ENCODE results near the gene ENAH. TPM values are rescaled to one million over a fixed set of nuclear protein-coding genes. Genes with fewer than 3 reads are reported as not detected.
"Not testable (repeated sequence)": the region's sequence is repeated elsewhere in the genome, so short reads cannot be mapped to it uniquely, and the experiment has no call there.

ENAH gene
- total RNA-seq, 1 experiment from 2014 or later: 103 TPM

DNA sequence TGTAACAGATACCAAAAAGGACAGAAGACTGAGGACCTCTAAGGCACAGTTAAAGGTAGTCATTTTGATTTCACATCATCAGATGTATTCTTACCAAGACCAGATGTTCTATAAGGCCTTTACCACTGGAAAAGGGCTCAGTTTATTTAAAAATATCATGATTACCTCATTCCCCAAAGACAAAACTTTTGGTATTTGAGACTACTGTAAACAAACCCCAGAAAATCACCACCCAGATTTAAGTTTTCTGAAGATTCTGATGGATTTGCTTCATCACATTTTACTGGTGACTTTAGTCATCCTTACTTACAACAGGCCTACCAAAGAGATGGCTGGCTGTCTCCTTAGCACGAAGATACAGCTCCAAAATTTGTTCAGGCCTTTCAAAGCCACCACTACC lies 8.3 kb downstream of the ENAH start:
- H3K4me3 Mint-ChIP-seq (ENCODE audit: low read depth, unreplicated experiment): no peak overlapping the region
- no peak overlapping the region for H3K27ac Mint-ChIP-seq (ENCODE audit: unreplicated experiment)
- TF ChIP-seq, protein P1, sequence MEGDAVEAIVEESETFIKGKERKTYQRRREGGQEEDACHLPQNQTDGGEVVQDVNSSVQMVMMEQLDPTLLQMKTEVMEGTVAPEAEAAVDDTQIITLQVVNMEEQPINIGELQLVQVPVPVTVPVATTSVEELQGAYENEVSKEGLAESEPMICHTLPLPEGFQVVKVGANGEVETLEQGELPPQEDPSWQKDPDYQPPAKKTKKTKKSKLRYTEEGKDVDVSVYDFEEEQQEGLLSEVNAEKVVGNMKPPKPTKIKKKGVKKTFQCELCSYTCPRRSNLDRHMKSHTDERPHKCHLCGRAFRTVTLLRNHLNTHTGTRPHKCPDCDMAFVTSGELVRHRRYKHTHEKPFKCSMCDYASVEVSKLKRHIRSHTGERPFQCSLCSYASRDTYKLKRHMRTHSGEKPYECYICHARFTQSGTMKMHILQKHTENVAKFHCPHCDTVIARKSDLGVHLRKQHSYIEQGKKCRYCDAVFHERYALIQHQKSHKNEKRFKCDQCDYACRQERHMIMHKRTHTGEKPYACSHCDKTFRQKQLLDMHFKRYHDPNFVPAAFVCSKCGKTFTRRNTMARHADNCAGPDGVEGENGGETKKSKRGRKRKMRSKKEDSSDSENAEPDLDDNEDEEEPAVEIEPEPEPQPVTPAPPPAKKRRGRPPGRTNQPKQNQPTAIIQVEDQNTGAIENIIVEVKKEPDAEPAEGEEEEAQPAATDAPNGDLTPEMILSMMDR (IDR thresholded peaks at IDR 0.05; ENCODE audit: unreplicated experiment): no peak
- H3K4me1 Mint-ChIP-seq (ENCODE audit: low read depth, unreplicated experiment): peaks cover 10% of the 10 kb centered on the region
- H3K27me3 Mint-ChIP-seq (ENCODE audit: unreplicated experiment): no peaks in the 10 kb centered on the region
- intact Hi-C loops (cut with micrococcal nuclease; ENCODE audit: unreplicated experiment): no loop called here
- no peaks in the 10 kb centered on the region for H3K9me3 Mint-ChIP-seq (ENCODE audit: low read depth, unreplicated experiment)
- CTCF ChIA-PET: no interaction called here
- no peak for DNase-seq
- no TSS peak for BruUV-seq (replicated peaks)
- H3K36me3 Mint-ChIP-seq (ENCODE audit: insufficient read depth, unreplicated experiment): no peaks in the 10 kb centered on the region

DNA sequence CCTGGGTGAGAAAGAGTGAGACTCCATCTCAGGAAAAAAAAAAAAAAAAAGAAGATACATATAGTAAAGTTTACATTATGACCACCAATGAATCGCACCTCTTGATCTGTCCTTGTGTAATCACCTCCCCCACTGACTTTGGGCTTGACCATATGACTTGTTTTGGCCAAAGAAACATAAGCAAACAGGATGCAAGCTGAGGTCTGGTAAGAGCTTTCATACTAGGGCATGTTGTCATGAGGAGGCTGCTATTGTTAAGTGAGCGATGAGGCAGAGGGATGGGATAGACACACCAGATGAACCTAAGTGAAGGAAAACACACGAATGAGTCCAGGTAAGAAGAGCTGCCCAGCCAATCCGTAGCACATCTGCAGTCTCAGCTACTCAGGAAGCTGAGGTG lies 10.7 kb downstream of the ENAH start:
- CTCF ChIA-PET: no interaction called here
- intact Hi-C loops (cut with micrococcal nuclease; ENCODE audit: unreplicated experiment): no loop called here
- Mint-ChIP-seq H3K27me3 (ENCODE audit: unreplicated experiment) (no peaks in the 10 kb centered on the region), H3K27ac (ENCODE audit: unreplicated experiment) (no peak overlapping the region), H3K36me3 (ENCODE audit: insufficient read depth, unreplicated experiment) (no peaks in the 10 kb centered on the region), H3K4me3 (ENCODE audit: low read depth, unreplicated experiment) (no peak overlapping the region), H3K9me3 (ENCODE audit: low read depth, unreplicated experiment) (no peaks in the 10 kb centered on the region), H3K4me1 (ENCODE audit: low read depth, unreplicated experiment) (no peaks in the 10 kb centered on the region)
- TF ChIP-seq, protein P1 (IDR thresholded peaks at IDR 0.05; ENCODE audit: unreplicated experiment): no peak
- DNase-seq: no peak
- BruUV-seq (replicated peaks): no TSS peak

DNA sequence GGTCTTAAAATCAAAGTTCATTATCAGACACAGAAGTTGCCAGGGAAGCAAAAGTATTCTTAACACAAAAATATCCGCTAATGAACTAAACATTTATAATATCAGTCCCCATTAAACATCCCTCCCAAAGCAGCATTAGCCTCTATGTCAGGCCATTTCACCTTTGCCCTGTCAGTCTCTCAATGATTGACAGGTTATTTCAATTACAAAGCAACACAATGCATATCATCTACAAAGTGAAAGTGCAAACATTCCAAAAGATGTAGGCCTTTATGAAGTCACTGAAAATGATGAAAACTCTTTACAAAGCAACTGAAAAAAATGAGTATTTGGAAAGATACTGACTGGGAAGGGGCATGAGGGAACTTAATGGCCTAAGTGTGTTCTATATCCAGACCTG lies 14.1 kb downstream of the ENAH start:
- no peak for DNase-seq
- Mint-ChIP-seq H3K27me3 (ENCODE audit: unreplicated experiment) (no peaks in the 10 kb centered on the region), H3K4me1 (ENCODE audit: low read depth, unreplicated experiment) (no peaks in the 10 kb centered on the region), H3K27ac (ENCODE audit: unreplicated experiment) (no peak overlapping the region), H3K9me3 (ENCODE audit: low read depth, unreplicated experiment) (no peaks in the 10 kb centered on the region), H3K4me3 (ENCODE audit: low read depth, unreplicated experiment) (no peak overlapping the region), H3K36me3 (ENCODE audit: insufficient read depth, unreplicated experiment) (no peaks in the 10 kb centered on the region)
- CTCF ChIA-PET: no interaction called here
- TF ChIP-seq, protein P1 (IDR thresholded peaks at IDR 0.05; ENCODE audit: unreplicated experiment): no peak
- intact Hi-C loops (cut with micrococcal nuclease; ENCODE audit: unreplicated experiment): no loop called here
- no TSS peak for BruUV-seq (replicated peaks)

DNA sequence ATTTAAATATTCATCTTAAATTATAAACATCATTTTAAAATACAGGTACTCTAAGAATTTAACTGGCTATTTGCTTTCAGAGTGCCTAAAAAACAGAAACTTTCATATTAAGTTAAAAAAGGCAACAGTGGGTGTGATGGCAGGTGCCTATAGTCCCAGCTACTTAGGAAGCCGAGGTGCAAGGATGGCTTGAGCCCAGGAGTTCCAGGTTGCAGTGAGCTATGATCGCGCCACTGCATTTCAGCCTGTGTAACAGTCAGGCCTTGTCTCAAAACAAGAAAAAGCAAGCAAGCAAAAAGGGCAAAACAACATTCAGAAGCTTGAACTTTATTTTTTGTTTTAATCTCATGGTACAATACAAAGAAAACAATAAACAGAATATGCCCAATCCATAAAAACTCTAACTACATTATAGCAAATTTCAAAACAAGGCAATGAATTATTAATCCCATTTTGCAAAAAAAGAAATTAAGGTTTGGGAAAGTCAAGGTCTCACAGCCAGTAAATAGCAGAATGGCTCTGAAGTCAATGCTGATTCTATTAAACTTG lies 15.2 kb downstream of the ENAH start:
- Mint-ChIP-seq H3K9me3 (ENCODE audit: low read depth, unreplicated experiment) (no peaks in the 10 kb centered on the region), H3K4me3 (ENCODE audit: low read depth, unreplicated experiment) (no peak overlapping the region), H3K4me1 (ENCODE audit: low read depth, unreplicated experiment) (no peaks in the 10 kb centered on the region), H3K27ac (ENCODE audit: unreplicated experiment) (no peak overlapping the region), H3K27me3 (ENCODE audit: unreplicated experiment) (no peaks in the 10 kb centered on the region), H3K36me3 (ENCODE audit: insufficient read depth, unreplicated experiment) (no peaks in the 10 kb centered on the region)
- no TSS peak for BruUV-seq (replicated peaks)
- TF ChIP-seq, protein P1 (IDR thresholded peaks at IDR 0.05; ENCODE audit: unreplicated experiment): no peak
- CTCF ChIA-PET: no interaction called here
- intact Hi-C loops (cut with micrococcal nuclease; ENCODE audit: unreplicated experiment): no loop called here
- no peak for DNase-seq

DNA sequence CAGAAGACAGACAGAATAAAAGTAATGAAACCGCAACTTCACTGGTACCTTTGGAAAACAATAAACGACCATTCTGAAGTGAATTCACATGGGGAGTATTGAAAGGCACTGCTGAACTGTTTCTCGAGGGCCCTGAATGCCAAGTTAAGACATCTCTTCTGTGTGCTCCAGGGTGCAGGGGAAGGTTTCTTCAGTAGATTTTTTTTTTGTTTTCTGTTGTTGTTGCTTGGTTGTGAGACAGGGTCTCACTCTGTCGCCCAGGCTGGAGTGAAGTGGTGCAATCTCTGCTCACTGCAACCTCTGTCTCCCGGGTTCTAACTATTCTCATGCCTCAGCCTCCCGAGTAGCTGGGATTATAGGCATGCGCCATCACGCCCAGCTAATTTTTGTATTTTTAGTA lies 15.9 kb downstream of the ENAH start:
- H3K4me1 Mint-ChIP-seq (ENCODE audit: low read depth, unreplicated experiment); H3K4me3 Mint-ChIP-seq (ENCODE audit: low read depth, unreplicated experiment); H3K36me3 Mint-ChIP-seq (ENCODE audit: insufficient read depth, unreplicated experiment); BruUV-seq (replicated peaks); H3K27me3 Mint-ChIP-seq (ENCODE audit: unreplicated experiment); intact Hi-C loops (cut with micrococcal nuclease; ENCODE audit: unreplicated experiment); CTCF ChIA-PET; H3K27ac Mint-ChIP-seq (ENCODE audit: unreplicated experiment); H3K9me3 Mint-ChIP-seq (ENCODE audit: low read depth, unreplicated experiment); DNase-seq: not testable (repeated sequence)

Data from Calu3 (cell line).